HEK293 (cell line): Measurements from ENCODE around the gene ENSA.

Source experiments
- CTCF ChIA-PET: fragments of 350-600 bp; formaldehyde crosslinking; extraction: SDS; loops from one replicate; lab custom pipeline; 2021; ENCODE audit warnings: antibody characterized with exemption; lab: Yijun Ruan, JAX
- POLR2A ChIA-PET: fragments of 300-600 bp; formaldehyde crosslinking; extraction: SDS; loops from one replicate; lab custom pipeline; 2020; ENCODE audit warnings: antibody characterized with exemption, inconsistent platforms; lab: Yijun Ruan, JAX
- H3K27ac ChIP-seq: fragments of 200-500 bp; sonication (Bioruptor generic); 2 replicates; pipeline ENCODE4 v1.5.1; 2014; ENCODE audit warnings: low read depth, low read length, control low read depth, inconsistent platforms; ENCODE audit errors: extremely low read depth
- H3K36me3 ChIP-seq, 2 experiments: fragments of 200-500 bp in 1 of 2; sonication (Bioruptor generic) in 1 of 2; 1 replicate in 1 of 2; 2 replicates in 1 of 2; pipeline ENCODE4 v1.5.1; 2014 to 2017; ENCODE audit warnings: inconsistent platforms in 2 of 2, low read length in 2 of 2; ENCODE audit not compliant: control insufficient read depth in 2 of 2, insufficient read depth in 1 of 2
- H3K4me1 ChIP-seq: fragments of 200-500 bp; sonication (Bioruptor generic); 2 replicates; pipeline ENCODE4 v1.5.1; 2014; ENCODE audit warnings: mild to moderate bottlenecking, low read length, inconsistent platforms; ENCODE audit not compliant: control insufficient read depth, insufficient read depth
- H3K4me3 ChIP-seq: 2 replicates; pipeline ENCODE4 v1.5.1; 2011; ENCODE audit warnings: low read depth, mild to moderate bottlenecking, control low read depth, low read length, moderate library complexity
- H3K9me3 ChIP-seq: fragments of 200-500 bp; sonication (Bioruptor generic); 2 replicates; pipeline ENCODE4 v1.5.1; 2014; ENCODE audit warnings: low read depth, low read length, inconsistent platforms; ENCODE audit not compliant: control insufficient read depth, insufficient read depth
- BCL6B ChIP-seq: fragments of 450-650 bp; formaldehyde crosslinking; IDR thresholded peaks from 2 replicates; pipeline ENCODE4 v1.5.1; 2017; ENCODE audit warnings: missing biosample characterization, missing genetic modification characterization
- ELK4 ChIP-seq: IDR thresholded peaks from 2 replicates; pipeline ENCODE4 v1.6.1; 2011; ENCODE audit warnings: mild to moderate bottlenecking, low read depth, low read length, borderline replicate concordance
- HIC1 ChIP-seq: fragments of 450-650 bp; formaldehyde crosslinking; IDR thresholded peaks from 2 replicates; pipeline ENCODE4 v1.5.1; 2016; ENCODE audit warnings: missing biosample characterization, missing genetic modification characterization
- INSM2 ChIP-seq: fragments of 450-650 bp; formaldehyde crosslinking; IDR thresholded peaks from 2 replicates; pipeline ENCODE4 v1.5.1; 2016; ENCODE audit warnings: missing biosample characterization, missing genetic modification characterization
- KLF8 ChIP-seq: fragments of 450-650 bp; formaldehyde crosslinking; IDR thresholded peaks from 2 replicates; pipeline ENCODE4 v1.5.1; 2016; ENCODE audit warnings: missing biosample characterization, missing genetic modification characterization
- PATZ1 ChIP-seq: fragments of 450-650 bp; formaldehyde crosslinking; IDR thresholded peaks from 2 replicates; pipeline ENCODE4 v1.5.1; 2016; ENCODE audit warnings: missing biosample characterization, missing genetic modification characterization
- PRDM6 ChIP-seq: fragments of 450-650 bp; formaldehyde crosslinking; IDR thresholded peaks from 2 replicates; pipeline ENCODE4 v1.5.1; 2017; ENCODE audit warnings: missing biosample characterization, missing genetic modification characterization
- TCF7L2 ChIP-seq: IDR thresholded peaks from 2 replicates; pipeline ENCODE4 v1.6.1; 2011; ENCODE audit warnings: low read depth, mild to moderate bottlenecking, inconsistent platforms, low read length, moderate library complexity, borderline replicate concordance
- ZBTB11 ChIP-seq: fragments of 450-650 bp; formaldehyde crosslinking; conservative IDR thresholded peaks from 2 replicates; pipeline ENCODE4 v1.5.1; 2016; ENCODE audit warnings: low read depth, missing biosample characterization, missing genetic modification characterization
- ZNF146 ChIP-seq: fragments of 450-650 bp; formaldehyde crosslinking; IDR thresholded peaks from 2 replicates; pipeline ENCODE4 v1.5.1; 2016; ENCODE audit warnings: missing biosample characterization, missing genetic modification characterization
- ZNF354C ChIP-seq: fragments of 450-650 bp; formaldehyde crosslinking; IDR thresholded peaks from 2 replicates; pipeline ENCODE4 v1.5.1; 2016; ENCODE audit warnings: missing biosample characterization, missing genetic modification characterization, low read depth, borderline replicate concordance
- ZNF423 ChIP-seq: fragments of 450-650 bp; formaldehyde crosslinking; IDR thresholded peaks from 2 replicates; pipeline ENCODE4 v1.5.1; 2016; ENCODE audit warnings: missing biosample characterization, missing genetic modification characterization
- ZNF48 ChIP-seq: fragments of 450-650 bp; formaldehyde crosslinking; IDR thresholded peaks from 2 replicates; pipeline ENCODE4 v1.5.1; 2016; ENCODE audit warnings: missing biosample characterization, missing genetic modification characterization
- ZNF510 ChIP-seq: fragments of 450-650 bp; formaldehyde crosslinking; IDR thresholded peaks from 2 replicates; pipeline ENCODE4 v1.5.1; 2018; ENCODE audit warnings: mild to moderate bottlenecking, missing genetic modification characterization, missing biosample characterization; ENCODE audit not compliant: insufficient replicate concordance
- ZNF513 ChIP-seq: fragments of 450-650 bp; IDR thresholded peaks from 2 replicates; pipeline ENCODE4 v1.5.1; 2018; ENCODE audit warnings: missing biosample characterization, missing genetic modification characterization
- ZNF585B ChIP-seq: fragments of 450-650 bp; formaldehyde crosslinking; IDR thresholded peaks from 2 replicates; pipeline ENCODE4 v1.5.1; 2016; ENCODE audit warnings: missing biosample characterization, missing genetic modification characterization
- ZNF654 ChIP-seq: fragments of 450-650 bp; formaldehyde crosslinking; IDR thresholded peaks from 2 replicates; pipeline ENCODE4 v1.5.1; 2016; ENCODE audit warnings: low read depth, missing biosample characterization, missing genetic modification characterization
- ZNF701 ChIP-seq: fragments of 450-650 bp; formaldehyde crosslinking; IDR thresholded peaks from 2 replicates; pipeline ENCODE4 v1.5.1; 2016; ENCODE audit warnings: missing biosample characterization, missing genetic modification characterization
- ZNF768 ChIP-seq: fragments of 450-650 bp; formaldehyde crosslinking; IDR thresholded peaks from 2 replicates; pipeline ENCODE4 v1.5.1; 2018; ENCODE audit warnings: missing biosample characterization, mild to moderate bottlenecking, missing genetic modification characterization
- ZNF792 ChIP-seq: fragments of 450-650 bp; formaldehyde crosslinking; IDR thresholded peaks from 2 replicates; pipeline ENCODE4 v1.5.1; 2016; ENCODE audit warnings: missing biosample characterization, missing genetic modification characterization

Gene ENSA

GRCh38 chr1:150603711-150604110 lies 25.7 kb downstream of the ENSA start:
- no peaks in the 10 kb centered on the region for H3K9me3 ChIP-seq
- TF ChIP-seq INSM2 (no peak), ZNF513 (tag by site-specific recombination) (no peak), ZNF585B (no peak), KLF8 (tag by site-specific recombination) (no peak), PATZ1 (tag by site-specific recombination) (no peak), ZNF768 (tag by site-specific recombination) (no peak), BCL6B (tag by site-specific recombination) (no peak), TCF7L2 (no peak), ZNF354C (tag by site-specific recombination) (no peak), ZBTB11 (no peak), ZNF654 (tag by site-specific recombination) (no peak), ZNF48 (no peak), ZNF510 (tag by site-specific recombination) (no peak), ZNF701 (tag by site-specific recombination) (no peak), ELK4 (no peak), HIC1 (tag by site-specific recombination) (no peak), PRDM6 (no peak), ZNF146 (tag by site-specific recombination) (no peak), ZNF792 (tag by site-specific recombination) (no peak), ZNF423 (tag by site-specific recombination) (no peak)
- TF ChIP-seq, all 188 proteins: peak for 0
- H3K27ac ChIP-seq = no peak overlapping the region
- peaks cover 3% of the 10 kb centered on the region; the same call in 1 of the 2 replicates for H3K4me1 ChIP-seq
- ChIA-PET POLR2A (interaction anchor here (1.2 kb wide), 1 partner anchor 25 kb away, joined by 3 read pairs; no protein-coding TSS in a partner anchor), CTCF (interaction anchor here (0.6 to 2.1 kb wide), 7 partner anchors 18 to 377 kb away, joined by 3 to 9 read pairs (median 4); partner anchors contain the start of gene MCL1)
- peaks cover 3 to 8% of the 10 kb centered on the region in 2 experiments; a peak in 2 of 3 replicates for H3K36me3 ChIP-seq
- no peak overlapping the region for H3K4me3 ChIP-seq
